MCF 10A (cell line): ENCODE results near the gene DNAI1. TPM values are rescaled to one million over a fixed set of nuclear protein-coding genes. Genes with fewer than 3 reads are reported as not detected.

Experiments used
- BruUV-seq: library from RNA; stranded (reverse); fragments of 400-500 nt; replicated peaks from 2 replicates; lab custom pipeline; 2021; lab: Mats Ljungman, UMichigan
- CTCF ChIA-PET: fragments of 300-600 bp; sonication (Branson Sonifier 250); formaldehyde crosslinking; extraction: SDS; loops from one replicate; lab custom pipeline; 2021; ENCODE audit warnings: antibody characterized with exemption, inconsistent platforms; lab: Yijun Ruan, JAX
- POLR2A ChIA-PET: fragments of 300-600, 350-650 bp; sonication (Branson Sonifier 250); formaldehyde crosslinking; extraction: SDS; loops from one replicate; lab custom pipeline; 2020; ENCODE audit warnings: antibody characterized with exemption, inconsistent platforms; lab: Yijun Ruan, JAX
- DNase-seq: peaks from one replicate; pipeline ENCODE4 v3.0.0-alpha.2; 2018; ENCODE audit not compliant: unreplicated experiment
- H3K27ac Mint-ChIP-seq: one replicate; pipeline ENCODE4 v1.8.0; 2022; ENCODE audit warnings: mild to moderate bottlenecking, low read depth, mixed read lengths; ENCODE audit not compliant: unreplicated experiment
- H3K27me3 Mint-ChIP-seq: one replicate; pipeline ENCODE4 v1.8.0; 2022; ENCODE audit warnings: mixed read lengths; ENCODE audit not compliant: insufficient read depth, unreplicated experiment
- H3K36me3 Mint-ChIP-seq: one replicate; pipeline ENCODE4 v1.8.0; 2022; ENCODE audit warnings: mild to moderate bottlenecking, moderate library complexity, mixed read lengths; ENCODE audit not compliant: insufficient read depth, unreplicated experiment
- H3K4me1 Mint-ChIP-seq: one replicate; pipeline ENCODE4 v1.8.0; 2022; ENCODE audit warnings: mixed read lengths; ENCODE audit not compliant: insufficient read depth, unreplicated experiment
- H3K4me3 Mint-ChIP-seq: one replicate; pipeline ENCODE4 v1.8.0; 2022; ENCODE audit warnings: mild to moderate bottlenecking, moderate library complexity, mixed read lengths; ENCODE audit not compliant: unreplicated experiment
- H3K9me3 Mint-ChIP-seq: one replicate; pipeline ENCODE4 v1.8.0; 2022; ENCODE audit warnings: mixed read lengths; ENCODE audit not compliant: unreplicated experiment
- CTCF ChIP-seq: fragments of 200-600 bp; IDR thresholded peaks from one replicate; pipeline ENCODE4 v1.8.0; 2022; ENCODE audit warnings: antibody characterized with exemption, mild to moderate bottlenecking; ENCODE audit not compliant: unreplicated experiment
- intact Hi-C: fragments of 100-400 bp; cut with micrococcal nuclease; formaldehyde crosslinking; loops from 2 replicates; pipeline ENCODE4 v1.14.1; 2022
- total RNA-seq: library from RNA; stranded (reverse); gene quantifications from 2 replicates; pipeline ENCODE4 v1.2.3, GENCODE V29; 2022

The DNAI1 gene
- total RNA-seq, 1 experiment from 2014 or later = not detected

DNA sequence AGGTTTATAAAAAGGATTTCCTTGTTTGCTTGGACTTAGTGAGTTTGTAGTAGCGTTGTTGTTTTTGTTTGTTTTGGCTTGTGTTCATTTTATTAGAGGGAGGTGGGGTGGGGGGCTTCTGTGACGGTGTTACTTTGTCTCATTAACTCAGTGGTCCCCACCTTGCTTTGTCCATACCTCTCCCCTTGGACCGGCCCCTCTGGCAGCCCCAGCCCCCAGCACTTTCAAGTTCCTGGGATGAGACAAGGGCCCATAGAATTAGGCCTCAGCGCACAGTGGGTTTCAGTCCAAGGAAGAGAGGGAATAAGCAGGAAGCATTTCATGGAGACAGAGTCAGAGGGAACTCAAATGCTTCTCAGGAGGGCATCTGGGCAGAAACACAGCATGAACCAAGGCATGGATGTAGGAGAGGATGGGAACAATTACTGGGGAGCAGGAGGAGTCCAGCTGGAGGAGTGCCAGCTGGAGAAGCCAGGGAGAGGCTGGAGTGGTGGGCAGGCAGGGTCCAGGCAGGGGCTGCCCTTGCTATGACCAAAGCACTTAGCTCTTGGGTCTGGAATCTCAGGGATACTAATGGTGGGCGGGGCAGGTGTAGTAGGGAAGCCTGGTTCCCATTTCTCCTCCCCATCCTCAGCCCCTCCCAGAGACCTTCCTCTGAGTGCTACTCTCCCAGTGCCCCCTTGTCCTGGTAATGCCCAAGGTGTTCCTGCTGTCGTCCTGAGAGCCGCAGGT lies 87.7 kb downstream of the DNAI1 start:
- no peaks in the 10 kb centered on the region for H3K36me3 Mint-ChIP-seq
- no peak overlapping the region for H3K27ac Mint-ChIP-seq
- H3K4me3 Mint-ChIP-seq = no peak overlapping the region
- H3K4me1 Mint-ChIP-seq = peaks cover 2% of the 10 kb centered on the region
- intact Hi-C loops = no loop called here
- POLR2A ChIA-PET = no interaction called here
- TF ChIP-seq CTCF = no peak
- no peak for DNase-seq
- H3K9me3 Mint-ChIP-seq = no peaks in the 10 kb centered on the region
- peaks cover 16% of the 10 kb centered on the region for H3K27me3 Mint-ChIP-seq
- CTCF ChIA-PET = interaction anchor here (0.7 to 3.2 kb wide), 12 partner anchors 9 to 142 kb away, joined by 3 to 37 read pairs (median 4); no protein-coding TSS in a partner anchor
- BruUV-seq = no TSS peak

GRCh38 chr9:34546834-34547827 lies 88.5 kb downstream of the DNAI1 start:
- no TSS peak for BruUV-seq
- peaks cover 16% of the 10 kb centered on the region for H3K27me3 Mint-ChIP-seq
- H3K36me3 Mint-ChIP-seq = no peaks in the 10 kb centered on the region
- no peak overlapping the region for H3K4me3 Mint-ChIP-seq
- DNase-seq = peak; percentile 58
- POLR2A ChIA-PET = no interaction called here
- H3K4me1 Mint-ChIP-seq = no peaks in the 10 kb centered on the region
- intact Hi-C loops = loop anchor here (1.0 kb wide), 1 partner anchor 110 kb away; no protein-coding TSS in a partner anchor
- CTCF ChIA-PET = interaction anchor here (0.5 to 3.2 kb wide), 48 partner anchors 8 to 252 kb away, joined by 3 to 37 read pairs (median 4); no protein-coding TSS in a partner anchor
- no peaks in the 10 kb centered on the region for H3K9me3 Mint-ChIP-seq
- peak; percentile 67 for TF ChIP-seq CTCF
- H3K27ac Mint-ChIP-seq = no peak overlapping the region

GRCh38 chr9:34547960-34548611 lies 89.5 kb downstream of the DNAI1 start:
- Mint-ChIP-seq H3K36me3 (no peaks in the 10 kb centered on the region), H3K27ac (no peak overlapping the region), H3K27me3 (peaks cover 16% of the 10 kb centered on the region), H3K4me1 (no peaks in the 10 kb centered on the region), H3K4me3 (no peak overlapping the region), H3K9me3 (no peaks in the 10 kb centered on the region)
- intact Hi-C loops = loop anchor here (1.0 kb wide), 3 partner anchors 43 to 111 kb away; no protein-coding TSS in a partner anchor
- DNase-seq = peak; percentile 56
- no TSS peak for BruUV-seq
- CTCF ChIA-PET = interaction anchor here (0.5 to 3.2 kb wide), 44 partner anchors 9 to 1509 kb away, joined by 3 to 37 read pairs (median 4); no protein-coding TSS in a partner anchor
- TF ChIP-seq CTCF = peak; percentile 89
- POLR2A ChIA-PET = interaction anchor here (0.6 kb wide), 1 partner anchor 57 kb away, joined by 3 read pairs; no protein-coding TSS in a partner anchor
